IMR-90 (cell line): ENCODE measurements around the gene RAPGEF5. TPM values are rescaled to one million over a fixed set of nuclear protein-coding genes. Genes with fewer than 3 reads are reported as not detected.

Experiments
- ATAC-seq: fragments of 200-7000 bp; cut with Tn5 transposase; 2 replicates; pipeline ENCODE4 v1.9.1; 2020; ENCODE audit warnings: low read depth, mild to moderate bottlenecking, moderate library complexity
- BruUV-seq: library from RNA; stranded (reverse); fragments of 400-500 nt; replicated peaks from 2 replicates; lab custom pipeline; 2021; lab: Mats Ljungman, UMichigan
- CTCF ChIA-PET: fragments of 300-600 bp; formaldehyde crosslinking; extraction: SDS; loops from one replicate; lab custom pipeline; 2021; ENCODE audit warnings: antibody characterized with exemption; lab: Yijun Ruan, JAX
- POLR2A ChIA-PET: fragments of 300-600 bp; sonication (Branson Sonifier 250); formaldehyde crosslinking; loops from one replicate; lab custom pipeline; 2022; ENCODE audit warnings: antibody characterized with exemption; ENCODE audit not compliant: unreplicated experiment; lab: Charles Lee
- DNase-seq: peaks from one replicate; pipeline ENCODE4 v3.0.0; 2013
- H2AFZ ChIP-seq: replicated peaks from 2 replicates; pipeline ENCODE3; 2013; ENCODE audit warnings: low read length, mild to moderate bottlenecking; ENCODE audit not compliant: poor library complexity
- H2AK5ac ChIP-seq: 2 replicates; pipeline ENCODE4 v1.6.1; 2013; ENCODE audit warnings: low read depth, low read length, inconsistent platforms
- H2AK9ac ChIP-seq: replicated peaks from 2 replicates; pipeline ENCODE3; 2013; ENCODE audit warnings: mild to moderate bottlenecking, low read depth, low read length, moderate library complexity; ENCODE audit not compliant: poor library complexity
- H2BK120ac ChIP-seq: 2 replicates; pipeline ENCODE4 v1.6.1; 2013; ENCODE audit warnings: low read depth, low read length, inconsistent platforms
- H2BK15ac ChIP-seq: 3 replicates; pipeline ENCODE4 v1.6.1; 2013; ENCODE audit warnings: low read depth, low read length, inconsistent platforms
- H2BK20ac ChIP-seq: 2 replicates; pipeline ENCODE4 v1.6.1; 2013; ENCODE audit warnings: low read depth, mild to moderate bottlenecking, inconsistent platforms, low read length, moderate library complexity
- H2BK5ac ChIP-seq: 2 replicates; pipeline ENCODE4 v1.6.1; 2013; ENCODE audit warnings: mild to moderate bottlenecking, low read depth, low read length, inconsistent platforms; ENCODE audit not compliant: poor library complexity, severe bottlenecking
- H3K14ac ChIP-seq: replicated peaks from 2 replicates; pipeline ENCODE4 v1.6.1; 2013; ENCODE audit warnings: low read depth, low read length, inconsistent platforms
- H3K18ac ChIP-seq: 2 replicates; pipeline ENCODE4 v1.6.1; 2013; ENCODE audit warnings: low read depth, low read length, control low read depth
- H3K23ac ChIP-seq: 2 replicates; pipeline ENCODE4 v1.6.1; 2013; ENCODE audit warnings: low read depth, low read length, inconsistent platforms
- H3K27ac ChIP-seq: 2 replicates; pipeline ENCODE4 v1.5.1; 2013; ENCODE audit warnings: mild to moderate bottlenecking, control low read depth, low read length; ENCODE audit not compliant: insufficient read depth
- H3K27me3 ChIP-seq: 2 replicates; pipeline ENCODE4 v1.6.1; 2013; ENCODE audit warnings: low read length; ENCODE audit not compliant: control insufficient read depth, insufficient read depth
- H3K36me3 ChIP-seq: 2 replicates; pipeline ENCODE4 v1.6.1; 2013; ENCODE audit warnings: low read length, mixed read lengths; ENCODE audit not compliant: control insufficient read depth, insufficient read depth
- H3K4ac ChIP-seq: 2 replicates; pipeline ENCODE4 v1.6.1; 2013; ENCODE audit warnings: low read depth, low read length, inconsistent platforms
- H3K4me1 ChIP-seq: 2 replicates; pipeline ENCODE4 v1.6.1; 2013; ENCODE audit warnings: low read length, mixed read lengths; ENCODE audit not compliant: control insufficient read depth, insufficient read depth
- H3K4me2 ChIP-seq: 2 replicates; pipeline ENCODE4 v1.6.1; 2013; ENCODE audit warnings: low read depth, mild to moderate bottlenecking, control low read depth, low read length, moderate library complexity
- H3K4me3 ChIP-seq: 2 replicates; pipeline ENCODE4 v1.5.1; 2013; ENCODE audit warnings: low read depth, mild to moderate bottlenecking, control low read depth, low read length, moderate library complexity; ENCODE audit not compliant: insufficient read depth
- H3K56ac ChIP-seq: 2 replicates; pipeline ENCODE4 v1.6.1; 2013; ENCODE audit warnings: low read length, inconsistent platforms; ENCODE audit not compliant: insufficient read depth; ENCODE audit errors: extremely low read depth
- H3K79me1 ChIP-seq, 2 experiments: 2 replicates each; pipeline ENCODE4 v1.6.1; 2013; ENCODE audit warnings: low read length in 2 of 2, inconsistent platforms in 1 of 2, low read depth in 1 of 2
- H3K9ac ChIP-seq: 2 replicates; pipeline ENCODE4 v1.6.1; 2013; ENCODE audit warnings: low read depth, low read length, control low read depth
- H3K9me1 ChIP-seq: 2 replicates; pipeline ENCODE4 v1.6.1; 2013; ENCODE audit warnings: low read length, inconsistent platforms; ENCODE audit not compliant: insufficient read depth
- H3K9me3 ChIP-seq: 2 replicates; pipeline ENCODE4 v1.6.1; 2013; ENCODE audit warnings: low read length; ENCODE audit not compliant: control insufficient read depth, insufficient read depth
- H4K20me1 ChIP-seq: 2 replicates; pipeline ENCODE4 v1.6.1; 2013; ENCODE audit warnings: low read length, inconsistent platforms; ENCODE audit not compliant: insufficient read depth
- H4K5ac ChIP-seq: 2 replicates; pipeline ENCODE4 v1.6.1; 2013; ENCODE audit warnings: mild to moderate bottlenecking, low read depth, low read length, control low read depth
- H4K8ac ChIP-seq, 2 experiments: 2 replicates each; pipeline ENCODE4 v1.6.1; 2013; ENCODE audit warnings: low read depth in 2 of 2, low read length in 2 of 2, control low read depth in 1 of 2, inconsistent platforms in 1 of 2
- H4K91ac ChIP-seq: 2 replicates; pipeline ENCODE4 v1.6.1; 2013; ENCODE audit warnings: low read depth, low read length, inconsistent platforms; ENCODE audit not compliant: insufficient read depth
- BHLHE40 ChIP-seq: fragments of 150-350 bp; IDR thresholded peaks from 2 replicates; pipeline ENCODE4 v1.6.1; 2016; ENCODE audit warnings: mild to moderate bottlenecking, low read depth, low read length
- CEBPB ChIP-seq: IDR thresholded peaks from 2 replicates; pipeline ENCODE4 v1.6.1; 2012; ENCODE audit warnings: low read depth, low read length, improper control_type of control experiment
- CHD1 ChIP-seq: IDR thresholded peaks from 2 replicates; pipeline ENCODE4 v1.6.1; 2012; ENCODE audit warnings: low read depth, low read length, improper control_type of control experiment
- ELK1 ChIP-seq: fragments of 150-350 bp; IDR thresholded peaks from 2 replicates; pipeline ENCODE4 v1.6.1; 2016; ENCODE audit warnings: low read depth, mild to moderate bottlenecking, low read length, moderate library complexity, borderline replicate concordance
- FOS ChIP-seq: fragments of 150-350 bp; IDR thresholded peaks from 2 replicates; pipeline ENCODE4 v1.6.1; 2016; ENCODE audit warnings: low read depth, low read length
- MAFK ChIP-seq: IDR thresholded peaks from 2 replicates; pipeline ENCODE4 v1.6.1; 2012; ENCODE audit warnings: low read depth, low read length, improper control_type of control experiment
- MAZ ChIP-seq: IDR thresholded peaks from 2 replicates; pipeline ENCODE4 v1.6.1; 2012; ENCODE audit warnings: low read depth, mild to moderate bottlenecking, low read length, improper control_type of control experiment, moderate library complexity, borderline replicate concordance
- MXI1 ChIP-seq: IDR thresholded peaks from 2 replicates; pipeline ENCODE4 v1.6.1; 2012; ENCODE audit warnings: low read depth, mild to moderate bottlenecking, low read length, moderate library complexity, borderline replicate concordance
- NFE2L2 ChIP-seq: fragments of 150-350 bp; IDR thresholded peaks from 2 replicates; pipeline ENCODE4 v1.6.1; 2016; ENCODE audit warnings: low read depth, mild to moderate bottlenecking, low read length
- POLR2A ChIP-seq: IDR thresholded peaks from 2 replicates; pipeline ENCODE4 v1.6.1; 2012; ENCODE audit warnings: mild to moderate bottlenecking, low read depth, low read length
- RAD21 ChIP-seq: IDR thresholded peaks from 2 replicates; pipeline ENCODE4 v1.6.1; 2012; ENCODE audit warnings: low read length, improper control_type of control experiment
- RCOR1 ChIP-seq: IDR thresholded peaks from 2 replicates; pipeline ENCODE4 v1.6.1; 2012; ENCODE audit warnings: mild to moderate bottlenecking, low read length, improper control_type of control experiment; ENCODE audit not compliant: insufficient replicate concordance
- RFX5 ChIP-seq: IDR thresholded peaks from 2 replicates; pipeline ENCODE4 v1.8.0; 2012; ENCODE audit warnings: low read depth, mild to moderate bottlenecking, low read length, moderate library complexity
- SMC3 ChIP-seq: fragments of 150-350 bp; IDR thresholded peaks from 2 replicates; pipeline ENCODE4 v1.6.1; 2016; ENCODE audit warnings: low read depth, mild to moderate bottlenecking, antibody characterized with exemption, low read length, moderate library complexity
- USF2 ChIP-seq: fragments of 150-350 bp; IDR thresholded peaks from 2 replicates; pipeline ENCODE4 v1.6.1; 2017; ENCODE audit warnings: mild to moderate bottlenecking, antibody characterized with exemption, low read length, low read depth
- dilution Hi-C: fragments of 300-500 bp; cut with HindIII; formaldehyde crosslinking; loops from one replicate; pipeline ENCODE4 v1.14.3; 2018; ENCODE audit warnings: low sequenced_read_pairs; ENCODE audit not compliant: unreplicated experiment
- in situ Hi-C: fragments of 300-500 bp; cut with MboI; formaldehyde crosslinking; loops from 3 replicates; pipeline ENCODE4 v1.14.3; 2019; ENCODE audit warnings: low sequenced_read_pairs, inconsistent platforms, mixed read lengths
- intact Hi-C: fragments of 100-400 bp; cut with micrococcal nuclease; formaldehyde crosslinking; loops from 2 replicates; pipeline ENCODE4 v1.10.0; 2022
- polyA plus RNA-seq, 3 experiments: library from polyadenylated mRNA; depleted of rRNA; stranded (reverse); fragments of >200 nt; gene quantifications; 2 replicates each; pipeline ENCODE4 v1.2.3, GENCODE V29; 2012; ENCODE audit warnings: low replicate concordance in 1 of 3
- total RNA-seq: library from RNA; depleted of rRNA; stranded (reverse); fragments of >200 nt; gene quantifications from 2 replicates; pipeline ENCODE4 v1.2.3, GENCODE V29; 2012
- TF ChIP-seq, protein P1 (sequence below): conservative IDR thresholded peaks from 2 replicates; pipeline ENCODE4 v1.5.1; 2012; ENCODE audit warnings: mild to moderate bottlenecking, low read depth, low read length, improper control_type of control experiment

RAPGEF5 gene
- total and polyA plus RNA-seq, 2 of the 4 experiments (the other 2 are of a cell fraction) = 0.05 to 0.18 TPM

DNA sequence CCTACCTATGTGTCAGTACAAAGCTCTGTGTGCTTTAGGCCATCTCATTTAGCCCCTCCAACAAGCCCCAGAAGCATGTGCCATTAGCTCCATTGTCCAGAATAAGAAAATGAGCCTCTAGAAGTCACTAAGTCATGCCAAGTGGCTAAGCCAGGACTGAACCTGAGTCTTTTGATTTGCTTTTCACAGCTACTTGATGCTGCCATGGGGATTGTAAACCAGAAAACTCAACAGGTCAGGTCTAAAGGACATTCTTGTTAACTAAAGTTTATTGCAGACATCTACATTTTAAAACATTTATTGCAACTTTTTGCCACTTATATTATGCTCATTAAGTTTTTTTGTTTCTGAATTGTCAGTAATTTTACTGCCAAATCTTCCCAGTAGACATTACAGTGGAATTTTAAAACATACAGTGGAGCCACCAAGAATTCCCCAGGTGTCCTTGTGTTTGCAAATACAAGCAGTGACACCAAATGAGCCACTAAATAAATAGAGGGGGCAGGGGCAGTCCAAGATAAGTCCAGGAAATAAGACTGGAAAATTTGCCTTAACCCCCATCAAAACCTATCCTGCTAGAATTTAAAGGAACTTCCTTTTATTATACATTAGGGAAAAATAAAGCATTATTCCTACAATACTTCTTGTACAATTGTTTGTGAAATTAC, 115.9 kb downstream of the RAPGEF5 start:
- no peak overlapping the region for H3K27ac ChIP-seq
- CTCF ChIA-PET = no interaction called here
- no peak overlapping the region for H2BK20ac ChIP-seq
- no TSS peak for BruUV-seq
- no peak overlapping the region for H2BK120ac ChIP-seq
- H4K91ac ChIP-seq = no peak overlapping the region
- no peak overlapping the region for H3K9ac ChIP-seq
- no peak overlapping the region for H2BK5ac ChIP-seq
- no peaks in the 10 kb centered on the region for H3K27me3 ChIP-seq
- H4K8ac ChIP-seq = no peak overlapping the region
- no peak for TF ChIP-seq SMC3
- TF ChIP-seq MAFK = no peak
- TF ChIP-seq RFX5 = no peak
- TF ChIP-seq NFE2L2 = no peak
- no peak for TF ChIP-seq FOS
- no peak for TF ChIP-seq POLR2A
- no peak for TF ChIP-seq CHD1
- no peak for TF ChIP-seq MXI1
- TF ChIP-seq, protein P1, sequence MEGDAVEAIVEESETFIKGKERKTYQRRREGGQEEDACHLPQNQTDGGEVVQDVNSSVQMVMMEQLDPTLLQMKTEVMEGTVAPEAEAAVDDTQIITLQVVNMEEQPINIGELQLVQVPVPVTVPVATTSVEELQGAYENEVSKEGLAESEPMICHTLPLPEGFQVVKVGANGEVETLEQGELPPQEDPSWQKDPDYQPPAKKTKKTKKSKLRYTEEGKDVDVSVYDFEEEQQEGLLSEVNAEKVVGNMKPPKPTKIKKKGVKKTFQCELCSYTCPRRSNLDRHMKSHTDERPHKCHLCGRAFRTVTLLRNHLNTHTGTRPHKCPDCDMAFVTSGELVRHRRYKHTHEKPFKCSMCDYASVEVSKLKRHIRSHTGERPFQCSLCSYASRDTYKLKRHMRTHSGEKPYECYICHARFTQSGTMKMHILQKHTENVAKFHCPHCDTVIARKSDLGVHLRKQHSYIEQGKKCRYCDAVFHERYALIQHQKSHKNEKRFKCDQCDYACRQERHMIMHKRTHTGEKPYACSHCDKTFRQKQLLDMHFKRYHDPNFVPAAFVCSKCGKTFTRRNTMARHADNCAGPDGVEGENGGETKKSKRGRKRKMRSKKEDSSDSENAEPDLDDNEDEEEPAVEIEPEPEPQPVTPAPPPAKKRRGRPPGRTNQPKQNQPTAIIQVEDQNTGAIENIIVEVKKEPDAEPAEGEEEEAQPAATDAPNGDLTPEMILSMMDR = no peak
- no peak for TF ChIP-seq ELK1
- TF ChIP-seq RCOR1 = no peak
- TF ChIP-seq BHLHE40 = no peak
- TF ChIP-seq RAD21 = no peak
- no peak for TF ChIP-seq USF2
- no peak for TF ChIP-seq MAZ
- no peak for TF ChIP-seq CEBPB
- no peaks in the 10 kb centered on the region for H4K20me1 ChIP-seq
- H2AFZ ChIP-seq = no peak overlapping the region
- no peak overlapping the region for H3K18ac ChIP-seq
- no peak overlapping the region for H3K4me3 ChIP-seq
- no peak overlapping the region for H3K23ac ChIP-seq
- DNase-seq = no peak
- no peak overlapping the region for H4K5ac ChIP-seq
- no peaks in the 10 kb centered on the region for H3K9me3 ChIP-seq
- dilution Hi-C loops (no loop called here), intact Hi-C loops (no loop called here), in situ Hi-C loops (no loop called here)
- H3K56ac ChIP-seq = no peak overlapping the region
- H2BK15ac ChIP-seq = no peak overlapping the region
- no peaks in the 10 kb centered on the region for H3K9me1 ChIP-seq
- no peak for ATAC-seq
- H3K14ac ChIP-seq = no peak overlapping the region
- no peaks in the 10 kb centered on the region for H3K4me1 ChIP-seq
- POLR2A ChIA-PET = no interaction called here
- H3K4ac ChIP-seq = no peak overlapping the region
- no peak overlapping the region for H3K4me2 ChIP-seq
- no peak overlapping the region for H2AK9ac ChIP-seq
- H3K79me1 ChIP-seq = no peaks in the 10 kb centered on the region
- H2AK5ac ChIP-seq = no peak overlapping the region
- H3K36me3 ChIP-seq = no peaks in the 10 kb centered on the region
